Fibroblast of the aortic adventitia (primary cell): ENCODE data around the gene CDC27. TPM values are rescaled to one million over a fixed set of nuclear protein-coding genes. Genes with fewer than 3 reads are reported as not detected.

Source experiments
- DNase-seq: peaks from one replicate; pipeline ENCODE4 v3.0.0-alpha.2; 2010; ENCODE audit warnings: low read depth
- H3K4me3 ChIP-seq: 2 replicates; pipeline ENCODE4 v1.5.1; 2011; ENCODE audit warnings: low read depth, mild to moderate bottlenecking, control low read depth, low read length, moderate library complexity
- CTCF ChIP-seq: IDR thresholded peaks from 2 replicates; pipeline ENCODE4 v1.5.1; 2011; ENCODE audit warnings: mild to moderate bottlenecking, low read length, control low read depth, inconsistent platforms; ENCODE audit not compliant: insufficient read depth
- total RNA-seq: library from RNA; depleted of rRNA; stranded (reverse); fragments of >200 nt; gene quantifications from 2 replicates; pipeline ENCODE4 v1.2.3, GENCODE V29; 2012; ENCODE audit warnings: low replicate concordance

CDC27 gene
- total RNA-seq = 32.9 and 128 TPM in 2 replicates

- H3K4me3 ChIP-seq = peak within 1 kb of the TSS; percentile 91
- TF ChIP-seq CTCF = no peak
- DNase-seq = peak; percentile 99
Measured at GRCh38 chr17:47188876-47189731, at the start of gene CDC27. Gene CDC27, minus strand, starts transcription at chr17:47189295. Its CDS starts 123 bp downstream, at chr17:47189172.

GRCh38 chr17:47238321-47239010, 49.4 kb upstream of the CDC27 start:
- no peak overlapping the region for H3K4me3 ChIP-seq
- no peak for DNase-seq
- TF ChIP-seq CTCF = no peak

GRCh38 chr17:47237841-47238240, 48.7 kb upstream of the CDC27 start:
- H3K4me3 ChIP-seq = no peak overlapping the region
- no peak for DNase-seq
- TF ChIP-seq CTCF = no peak

- DNase-seq = no peak
- no peak for TF ChIP-seq CTCF
- no peak overlapping the region for H3K4me3 ChIP-seq
Measured at GRCh38 chr17:47235923-47236322, 46.8 kb upstream of the CDC27 start.

- no peak overlapping the region for H3K4me3 ChIP-seq
- DNase-seq = no peak
- TF ChIP-seq CTCF = no peak
Measured at GRCh38 chr17:47235506-47235905, 46.4 kb upstream of the CDC27 start.

- TF ChIP-seq CTCF = no peak
- no peak overlapping the region for H3K4me3 ChIP-seq
- DNase-seq = no peak
Measured at GRCh38 chr17:47232465-47232864, 43.4 kb upstream of the CDC27 start.
